ENCODE measurements around the gene CHCHD3.
"Not testable (repeated sequence)": the region's sequence is repeated elsewhere in the genome, so short reads cannot be mapped to it uniquely, and the experiment has no call there.

CHCHD3 gene

DNA sequence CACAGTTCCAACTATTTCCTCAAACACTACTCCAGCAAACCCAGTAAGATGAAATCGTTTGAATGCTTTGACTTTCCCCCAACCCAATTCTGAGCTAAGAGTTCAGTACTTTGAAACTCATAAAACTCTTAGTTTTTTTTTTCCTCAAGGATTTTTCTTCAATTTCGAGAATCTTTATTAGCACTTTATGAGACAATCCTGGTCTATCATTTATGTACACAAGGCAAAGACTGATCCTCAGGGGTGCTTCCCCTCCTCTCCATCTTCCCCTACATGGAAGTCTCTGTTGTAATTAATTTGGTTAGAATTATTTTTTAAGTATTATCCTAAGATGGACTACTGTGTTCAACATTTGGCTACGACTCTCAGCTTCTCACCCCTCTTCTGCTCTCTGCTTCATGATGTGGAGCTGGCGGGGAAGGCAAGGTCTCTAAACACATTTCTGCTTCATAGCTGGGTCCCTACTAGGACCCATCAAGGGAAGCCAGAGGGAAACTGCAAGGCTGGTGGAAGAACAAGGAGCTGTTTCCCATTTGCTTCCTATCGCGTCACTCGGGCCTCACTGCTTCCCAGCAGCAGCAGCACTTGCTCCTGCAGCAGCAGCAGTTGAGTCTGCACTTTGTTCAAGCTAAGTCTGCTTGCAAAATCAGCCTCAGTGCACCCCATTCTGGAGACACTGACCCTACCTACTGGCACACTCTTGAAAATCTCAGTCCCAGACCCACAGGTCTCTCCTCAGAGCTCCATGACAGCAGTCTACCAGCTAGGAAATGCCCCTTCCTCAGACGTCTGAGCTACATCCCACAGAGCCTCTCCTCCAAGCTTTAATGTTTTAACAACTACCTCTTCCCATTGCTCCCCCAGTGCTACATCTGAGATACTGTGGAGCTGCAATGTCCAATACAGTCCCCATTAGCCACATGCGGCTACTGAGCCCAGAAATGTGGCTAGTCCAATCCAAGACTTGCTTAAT is 90.0 kb downstream of the CHCHD3 start:
- Mint-ChIP-seq H3K9me3 (peaks cover 11% of the 10 kb centered on the region), H3K27ac (no peak overlapping the region), H3K4me1 (peaks cover 5% of the 10 kb centered on the region), H3K4me3 (no peak overlapping the region), H3K36me3 (ENCODE audit: low read depth) (peaks cover 20% of the 10 kb centered on the region), H3K27me3 (no peaks in the 10 kb centered on the region)
- ATAC-seq (no peak), DNase-seq (no peak)

GRCh38 chr7:132988117-132988516 is 93.8 kb downstream of the CHCHD3 start:
- DNase-seq (no peak), ATAC-seq (no peak)
- Mint-ChIP-seq H3K36me3 (ENCODE audit: low read depth) (peaks cover 22% of the 10 kb centered on the region), H3K4me3 (no peak overlapping the region), H3K27ac (no peak overlapping the region), H3K4me1 (no peaks in the 10 kb centered on the region), H3K27me3 (no peaks in the 10 kb centered on the region), H3K9me3 (peaks cover 17% of the 10 kb centered on the region)

GRCh38 chr7:132980402-132980801 is 101.5 kb downstream of the CHCHD3 start:
- ATAC-seq = no peak
- no peaks in the 10 kb centered on the region for H3K9me3 Mint-ChIP-seq

GRCh38 chr7:132979524-132979923 is 102.4 kb downstream of the CHCHD3 start:
- no peak overlapping the region for H3K27ac Mint-ChIP-seq
- no peak overlapping the region for H3K4me3 Mint-ChIP-seq
- H3K36me3 Mint-ChIP-seq (ENCODE audit: low read depth) = peaks cover 13% of the 10 kb centered on the region
- no peaks in the 10 kb centered on the region for H3K27me3 Mint-ChIP-seq
- ATAC-seq (no peak), DNase-seq (no peak)
- H3K9me3 Mint-ChIP-seq = no peaks in the 10 kb centered on the region
- peaks cover 5% of the 10 kb centered on the region for H3K4me1 Mint-ChIP-seq

More at GRCh38 chr7:132980402-132980801, 101.5 kb downstream of the CHCHD3 start:
- no peaks in the 10 kb centered on the region for H3K27me3 Mint-ChIP-seq
- peaks cover 5% of the 10 kb centered on the region for H3K4me1 Mint-ChIP-seq
- peaks cover 9% of the 10 kb centered on the region for H3K36me3 Mint-ChIP-seq (ENCODE audit: low read depth)
- no peak overlapping the region for H3K27ac Mint-ChIP-seq
- no peak overlapping the region for H3K4me3 Mint-ChIP-seq
- no peak for DNase-seq

DNA sequence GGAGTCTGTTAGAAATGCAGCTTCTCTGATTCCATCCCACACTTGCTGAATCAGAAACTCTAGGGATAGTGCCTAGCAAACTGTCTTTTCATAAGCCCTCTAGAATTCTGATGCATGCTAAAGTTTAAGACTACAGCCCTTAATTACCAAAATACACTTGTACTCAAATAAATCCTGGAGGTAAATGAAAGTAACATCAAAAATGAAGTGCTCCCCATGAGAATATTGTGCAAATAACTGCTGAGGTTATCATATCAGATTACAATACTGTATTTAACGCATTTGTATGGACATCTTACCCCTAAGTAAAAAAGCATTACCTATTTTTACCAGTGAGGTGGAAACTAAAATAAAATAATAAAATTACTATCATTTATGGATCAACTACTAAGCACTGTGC is 104.7 kb downstream of the CHCHD3 start:
- DNase-seq (no peak), ATAC-seq (no peak)
- Mint-ChIP-seq H3K4me1 (peaks cover 5% of the 10 kb centered on the region), H3K4me3 (no peak overlapping the region), H3K27me3 (no peaks in the 10 kb centered on the region), H3K27ac (no peak overlapping the region), H3K36me3 (ENCODE audit: low read depth) (peaks cover 25% of the 10 kb centered on the region), H3K9me3 (no peaks in the 10 kb centered on the region)

DNA sequence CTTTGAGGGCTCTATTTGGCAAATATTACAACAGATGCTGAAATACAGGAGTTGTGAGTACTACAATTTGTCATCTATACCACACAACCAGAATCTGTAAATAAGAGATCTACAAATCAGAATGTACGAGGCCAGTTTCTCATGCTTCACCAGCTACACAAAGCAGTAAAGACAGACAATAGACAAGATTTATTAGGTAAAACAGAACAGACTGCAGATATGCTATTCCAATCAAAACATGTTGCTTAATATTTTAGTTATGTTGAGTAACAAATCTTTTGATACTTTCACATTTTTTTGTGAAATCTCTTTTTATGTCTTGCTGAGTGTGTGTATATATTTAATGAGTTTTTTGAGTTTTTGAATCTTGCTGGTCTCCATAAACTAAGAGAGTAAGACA is 109.1 kb downstream of the CHCHD3 start:
- Mint-ChIP-seq H3K4me1 (peaks cover 3% of the 10 kb centered on the region), H3K9me3 (no peaks in the 10 kb centered on the region), H3K27me3 (no peaks in the 10 kb centered on the region), H3K27ac (no peak overlapping the region), H3K4me3 (no peak overlapping the region), H3K36me3 (ENCODE audit: low read depth) (peaks cover 35% of the 10 kb centered on the region)
- DNase-seq (no peak), ATAC-seq (no peak)

- H3K27me3 Mint-ChIP-seq = no peaks in the 10 kb centered on the region
- DNase-seq = no peak
Observed at GRCh38 chr7:132970257-132970656, 111.6 kb downstream of the CHCHD3 start.

DNA sequence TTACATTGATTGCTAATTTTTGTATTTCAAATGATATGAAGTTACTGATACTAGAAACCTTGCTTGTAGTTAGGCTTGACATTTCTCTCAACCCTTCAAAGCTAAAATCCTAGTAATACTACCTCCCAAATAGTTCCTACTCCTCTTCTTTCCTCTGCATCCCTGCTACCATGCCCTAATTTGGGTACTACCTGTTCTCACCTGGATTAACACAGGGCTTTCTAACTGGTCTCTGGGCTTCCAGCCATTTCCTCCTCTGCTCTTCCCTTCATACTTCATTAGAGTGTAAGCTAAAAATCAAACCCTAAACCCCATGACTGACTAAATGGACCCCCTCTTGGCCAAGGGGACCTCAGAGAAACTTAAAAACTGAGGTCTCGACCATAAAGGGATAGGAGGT is 112.4 kb downstream of the CHCHD3 start:
- ATAC-seq = no peak
- Mint-ChIP-seq H3K9me3 (no peaks in the 10 kb centered on the region), H3K36me3 (ENCODE audit: low read depth) (peaks cover 26% of the 10 kb centered on the region), H3K27me3 (no peaks in the 10 kb centered on the region), H3K4me3 (no peak overlapping the region), H3K4me1 (peaks cover 4% of the 10 kb centered on the region), H3K27ac (no peak overlapping the region)
- DNase-seq = no peak

More at GRCh38 chr7:132970257-132970656, 111.6 kb downstream of the CHCHD3 start:
- Mint-ChIP-seq H3K4me3 (no peak overlapping the region), H3K36me3 (ENCODE audit: low read depth) (peaks cover 30% of the 10 kb centered on the region), H3K27ac (no peak overlapping the region), H3K9me3 (no peaks in the 10 kb centered on the region), H3K4me1 (peaks cover 2% of the 10 kb centered on the region)
- ATAC-seq = no peak

DNA sequence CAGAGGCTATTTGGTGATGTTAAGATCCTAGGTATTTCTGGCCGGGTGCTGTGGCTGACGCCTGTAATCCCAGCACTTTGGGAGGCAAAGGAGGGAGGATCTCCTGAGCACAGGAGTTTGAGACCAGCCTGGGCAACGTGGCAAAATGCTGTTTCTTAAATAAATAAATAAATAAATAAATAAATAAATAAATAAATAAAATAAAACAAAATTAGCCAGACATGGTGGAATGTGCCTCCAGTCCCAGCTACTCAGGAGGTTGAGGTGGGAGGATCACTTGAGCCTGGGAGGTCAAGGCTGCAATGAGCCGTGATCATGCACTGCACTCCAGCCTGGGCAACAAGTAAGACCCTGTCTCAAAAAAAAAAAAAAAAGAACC is 114.4 kb downstream of the CHCHD3 start:
- not testable (repeated sequence) for H3K4me1 Mint-ChIP-seq, DNase-seq, H3K4me3 Mint-ChIP-seq, H3K27ac Mint-ChIP-seq, H3K9me3 Mint-ChIP-seq, ATAC-seq, H3K27me3 Mint-ChIP-seq
- H3K36me3 Mint-ChIP-seq (ENCODE audit: low read depth) = peaks cover 14% of the 10 kb centered on the region

DNA sequence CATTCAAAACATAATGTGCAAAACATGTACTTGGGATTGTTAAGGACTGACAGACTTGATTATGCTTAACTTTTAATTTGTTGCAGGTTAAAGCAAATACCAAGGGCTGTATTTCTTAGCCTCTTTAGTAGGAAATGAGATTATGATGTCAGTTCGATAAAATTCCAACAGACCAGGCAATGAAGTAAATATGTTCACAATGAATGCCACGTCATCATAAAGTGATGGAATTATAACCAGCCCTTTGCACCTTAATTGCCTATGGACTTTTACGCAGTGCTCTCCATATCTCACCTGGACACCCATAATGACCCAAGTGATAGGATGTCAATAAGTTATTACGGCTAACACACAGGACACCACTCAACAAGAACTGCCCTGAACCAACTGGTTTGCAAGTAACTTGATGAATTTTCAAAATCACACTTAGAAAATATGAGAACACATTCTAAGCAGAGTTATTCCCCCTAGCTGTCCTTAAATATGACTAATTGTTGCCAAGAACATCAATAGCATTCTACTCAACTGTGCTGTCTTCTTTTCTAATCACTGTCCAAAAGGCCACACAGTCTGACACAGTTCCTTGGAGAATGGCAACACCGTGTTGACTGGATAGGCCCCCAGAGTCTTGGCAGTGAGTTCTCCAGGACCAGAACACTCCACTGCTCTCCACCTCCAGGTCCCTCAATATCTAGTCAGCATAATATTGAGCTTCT is 115.0 kb downstream of the CHCHD3 start:
- Mint-ChIP-seq H3K4me3 (no peak overlapping the region), H3K4me1 (peaks cover 4% of the 10 kb centered on the region), H3K36me3 (ENCODE audit: low read depth) (peaks cover 12% of the 10 kb centered on the region), H3K27me3 (no peaks in the 10 kb centered on the region), H3K9me3 (no peaks in the 10 kb centered on the region), H3K27ac (no peak overlapping the region)
- DNase-seq (no peak), ATAC-seq (no peak)

DNA sequence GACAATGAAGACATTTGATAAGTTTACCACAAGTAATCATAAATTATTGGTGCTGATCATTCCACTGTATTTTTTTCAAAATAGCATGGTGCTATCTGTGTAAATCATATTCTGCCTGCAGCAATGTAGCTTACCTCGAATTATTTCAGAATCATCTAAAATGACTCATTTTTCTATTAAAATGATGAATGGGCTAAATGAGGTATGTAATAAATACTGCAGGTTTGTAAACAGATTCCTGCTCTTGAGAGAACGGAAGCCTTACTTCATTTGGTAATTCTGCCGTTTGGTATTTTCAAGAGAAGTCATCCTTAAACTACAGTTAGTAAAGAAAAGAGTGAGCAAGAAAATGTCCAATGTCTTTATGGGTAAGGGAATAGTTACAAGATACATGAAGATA is 115.9 kb downstream of the CHCHD3 start:
- H3K4me1 Mint-ChIP-seq = peaks cover 4% of the 10 kb centered on the region
- ATAC-seq (no peak), DNase-seq (no peak)
- H3K4me3 Mint-ChIP-seq = no peak overlapping the region
- H3K9me3 Mint-ChIP-seq = no peaks in the 10 kb centered on the region
- no peaks in the 10 kb centered on the region for H3K27me3 Mint-ChIP-seq
- H3K27ac Mint-ChIP-seq = no peak overlapping the region
- peaks cover 12% of the 10 kb centered on the region for H3K36me3 Mint-ChIP-seq (ENCODE audit: low read depth)

DNA sequence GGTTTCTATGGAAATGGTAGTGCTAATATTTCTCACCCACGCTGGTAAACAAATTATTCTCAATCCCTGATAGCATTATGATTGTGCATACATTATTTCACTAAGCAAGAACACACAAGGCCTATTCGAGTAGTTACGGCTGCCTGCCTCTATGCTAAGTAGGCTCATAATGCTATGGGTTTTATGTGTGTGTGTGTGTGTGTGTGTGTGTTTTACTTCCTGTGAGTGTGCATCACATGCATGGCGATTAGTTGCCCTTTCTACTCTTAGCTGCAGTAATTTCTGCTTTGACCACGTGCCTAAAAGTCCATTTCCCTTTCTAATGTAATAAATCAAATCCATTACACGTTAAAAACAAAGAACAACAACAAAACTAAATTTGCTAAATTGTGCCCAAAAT is 117.0 kb downstream of the CHCHD3 start:
- DNase-seq = no peak
- H3K9me3 Mint-ChIP-seq = no peaks in the 10 kb centered on the region
- H3K27me3 Mint-ChIP-seq = no peaks in the 10 kb centered on the region
- no peak overlapping the region for H3K4me3 Mint-ChIP-seq
- H3K4me1 Mint-ChIP-seq = peaks cover 4% of the 10 kb centered on the region
- no peak overlapping the region for H3K27ac Mint-ChIP-seq
- peaks cover 17% of the 10 kb centered on the region for H3K36me3 Mint-ChIP-seq (ENCODE audit: low read depth)
- no peak for ATAC-seq

- H3K27ac Mint-ChIP-seq = no peak overlapping the region
Observed at GRCh38 chr7:132959891-132960290, 122.0 kb downstream of the CHCHD3 start.

GRCh38 chr7:132956556-132956955 is 125.3 kb downstream of the CHCHD3 start:
- Mint-ChIP-seq H3K9me3 (no peaks in the 10 kb centered on the region), H3K36me3 (ENCODE audit: low read depth) (peaks cover 20% of the 10 kb centered on the region)

More at GRCh38 chr7:132959891-132960290, 122.0 kb downstream of the CHCHD3 start:
- Mint-ChIP-seq H3K36me3 (ENCODE audit: low read depth) (peaks cover 22% of the 10 kb centered on the region), H3K4me3 (no peak overlapping the region), H3K27me3 (no peaks in the 10 kb centered on the region), H3K9me3 (no peaks in the 10 kb centered on the region), H3K4me1 (no peaks in the 10 kb centered on the region)
- DNase-seq (no peak), ATAC-seq (no peak)

DNA sequence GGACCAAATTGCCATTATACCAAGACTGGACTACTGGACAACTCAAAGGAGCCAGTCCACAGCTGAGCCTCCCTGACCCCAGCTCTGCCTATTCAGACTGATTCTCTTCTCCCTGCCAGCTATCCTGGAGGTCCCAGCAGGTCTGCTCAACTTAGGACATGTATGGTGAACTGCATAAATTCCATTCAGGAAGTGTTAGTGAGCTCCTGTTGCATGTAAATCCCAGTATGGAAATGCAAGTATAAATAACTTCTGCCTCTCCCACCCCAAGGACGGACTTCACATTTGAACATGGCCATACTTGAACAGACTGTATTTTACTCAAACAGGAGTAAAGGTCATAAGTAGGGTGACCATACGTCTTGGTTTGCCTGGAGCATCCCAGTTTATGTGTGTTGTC is 128.4 kb downstream of the CHCHD3 start:
- no peak for DNase-seq
- peaks cover 21% of the 10 kb centered on the region for H3K36me3 Mint-ChIP-seq (ENCODE audit: low read depth)
- no peak overlapping the region for H3K27ac Mint-ChIP-seq
- no peaks in the 10 kb centered on the region for H3K27me3 Mint-ChIP-seq
- no peak overlapping the region for H3K4me3 Mint-ChIP-seq
- H3K4me1 Mint-ChIP-seq = no peaks in the 10 kb centered on the region
- H3K9me3 Mint-ChIP-seq = no peaks in the 10 kb centered on the region
- ATAC-seq = no peak

More at GRCh38 chr7:132956556-132956955, 125.3 kb downstream of the CHCHD3 start:
- no peak overlapping the region for H3K4me3 Mint-ChIP-seq
- ATAC-seq (no peak), DNase-seq (no peak)
- H3K27ac Mint-ChIP-seq = no peak overlapping the region
- no peaks in the 10 kb centered on the region for H3K4me1 Mint-ChIP-seq
- H3K27me3 Mint-ChIP-seq = no peaks in the 10 kb centered on the region

All from activated naive CD8-positive, alpha-beta T cell treated with anti-CD3 and anti-CD28 coated beads, Interleukin-2, amount 50 U/mL, for 24 hours (primary cell).